Measurements from ENCODE around the gene LRRC74B. TPM values are rescaled to one million over a fixed set of nuclear protein-coding genes. Genes with fewer than 3 reads are reported as not detected.

LRRC74B gene
- polyA plus RNA-seq, 3 donors = not detected

DNA sequence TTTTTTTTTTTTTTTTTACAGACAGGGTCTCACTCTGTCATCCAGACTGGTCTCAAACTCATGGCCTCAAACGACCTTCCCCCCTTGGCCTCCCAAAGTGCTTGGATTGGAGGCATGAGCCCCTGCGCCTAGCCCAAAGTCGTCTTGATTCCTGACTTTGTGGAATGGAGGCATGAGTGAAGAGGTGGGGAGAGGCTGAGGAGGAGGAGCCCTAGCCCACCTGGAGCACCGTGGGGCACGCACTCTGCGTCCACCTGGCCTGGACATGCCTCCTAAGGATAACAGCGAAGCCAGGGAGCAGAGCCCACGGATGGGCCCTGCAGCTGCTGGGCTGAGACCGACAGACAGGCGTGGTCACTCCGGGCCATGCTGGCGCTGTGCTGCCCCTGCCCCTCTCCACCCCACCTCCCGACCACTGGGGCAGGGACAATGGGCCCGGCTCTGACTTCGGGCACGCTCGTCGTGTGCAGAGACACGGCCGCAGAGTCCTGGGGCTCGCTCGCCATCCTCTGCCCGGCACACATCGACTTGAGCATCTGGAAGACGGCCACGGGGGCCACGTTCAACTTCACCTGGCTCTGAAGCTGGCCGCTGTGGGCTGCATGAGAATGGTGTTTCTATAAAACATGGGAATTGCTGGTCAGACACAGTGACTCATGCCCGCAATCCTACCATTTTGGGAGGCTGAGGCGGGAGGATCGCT is 34.8 kb downstream of the LRRC74B start:
- H4K20me1 ChIP-seq (ENCODE audit: insufficient read depth, low read length) = no peaks in the 10 kb centered on the region

DNA sequence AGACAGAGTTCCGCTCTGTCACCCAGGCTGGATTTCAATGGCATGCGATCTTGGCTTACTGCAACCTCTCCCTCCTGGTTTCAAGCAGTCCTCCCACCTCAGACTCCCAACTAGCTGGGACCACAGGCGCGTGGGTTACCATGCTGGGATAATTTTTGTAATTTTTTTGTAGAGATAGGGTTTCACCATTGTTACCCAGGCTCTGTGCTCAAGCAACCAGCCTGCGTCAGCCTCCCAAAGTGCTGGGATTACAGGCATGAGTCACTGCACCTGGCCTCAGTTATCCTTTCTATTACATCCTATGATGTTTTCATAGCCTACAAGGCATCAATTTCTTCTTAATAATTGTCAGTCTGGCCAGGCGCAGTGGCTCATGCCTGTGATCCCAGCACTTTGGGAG is 36.5 kb downstream of the LRRC74B start:
- Histone ChIP-seq H3K27ac (ENCODE audit: low read depth in 1 of 2, low read length in 2 of 2) (no peak overlapping the region), H3K4me1 (ENCODE audit: control insufficient read depth in 1 of 2, insufficient read depth in 2 of 2, low read length in 2 of 2) (no peaks in the 10 kb centered on the region), H3K9me3 (replicated peaks in 1 of 2; ENCODE audit: control insufficient read depth in 1 of 2, insufficient read depth in 1 of 2, low read length in 2 of 2) (no peaks in the 10 kb centered on the region), H3K4me2 (replicated peaks; ENCODE audit: extremely low read depth, low read length, poor library complexity, severe bottlenecking) (no peak overlapping the region), H3K4me3 (replicated peaks in 1 of 3; ENCODE audit: low read depth in 2 of 3, low read length in 3 of 3) (no peak overlapping the region), H3K79me2 (ENCODE audit: insufficient read depth, low read length) (no peaks in the 10 kb centered on the region), H3K27me3 (ENCODE audit: control insufficient read depth in 2 of 2, insufficient read depth in 2 of 2, low read length in 2 of 2) (no peaks in the 10 kb centered on the region), H2AFZ (ENCODE audit: insufficient read depth, low read depth, low read length, poor library complexity, severe bottlenecking) (no peak overlapping the region), H3K36me3 (replicated peaks in 1 of 2; ENCODE audit: control insufficient read depth in 1 of 2, insufficient read depth in 2 of 2, low read length in 2 of 2) (no peaks in the 10 kb centered on the region), H3K9ac (ENCODE audit: insufficient read depth, low read length, poor library complexity, severe bottlenecking) (no peak overlapping the region), H4K20me1 (ENCODE audit: insufficient read depth, low read length) (no peaks in the 10 kb centered on the region)
- Mint-ChIP-seq H3K27me3 (ENCODE audit: low read depth in 3 of 3) (peaks cover 4 to 7% (median 7%) of the 10 kb centered on the region in 3 donors), H3K36me3 (no peaks in the 10 kb centered on the region), H3K4me3 (no peak overlapping the region), H3K4me1 (no peaks in the 10 kb centered on the region), H3K9me3 (no peaks in the 10 kb centered on the region), H3K27ac (no peak overlapping the region)
- TF ChIP-seq, protein P1, sequence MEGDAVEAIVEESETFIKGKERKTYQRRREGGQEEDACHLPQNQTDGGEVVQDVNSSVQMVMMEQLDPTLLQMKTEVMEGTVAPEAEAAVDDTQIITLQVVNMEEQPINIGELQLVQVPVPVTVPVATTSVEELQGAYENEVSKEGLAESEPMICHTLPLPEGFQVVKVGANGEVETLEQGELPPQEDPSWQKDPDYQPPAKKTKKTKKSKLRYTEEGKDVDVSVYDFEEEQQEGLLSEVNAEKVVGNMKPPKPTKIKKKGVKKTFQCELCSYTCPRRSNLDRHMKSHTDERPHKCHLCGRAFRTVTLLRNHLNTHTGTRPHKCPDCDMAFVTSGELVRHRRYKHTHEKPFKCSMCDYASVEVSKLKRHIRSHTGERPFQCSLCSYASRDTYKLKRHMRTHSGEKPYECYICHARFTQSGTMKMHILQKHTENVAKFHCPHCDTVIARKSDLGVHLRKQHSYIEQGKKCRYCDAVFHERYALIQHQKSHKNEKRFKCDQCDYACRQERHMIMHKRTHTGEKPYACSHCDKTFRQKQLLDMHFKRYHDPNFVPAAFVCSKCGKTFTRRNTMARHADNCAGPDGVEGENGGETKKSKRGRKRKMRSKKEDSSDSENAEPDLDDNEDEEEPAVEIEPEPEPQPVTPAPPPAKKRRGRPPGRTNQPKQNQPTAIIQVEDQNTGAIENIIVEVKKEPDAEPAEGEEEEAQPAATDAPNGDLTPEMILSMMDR (IDR thresholded peaks at IDR 0.05) = no peak
- DNase-seq = no peak
- whole genome bisulfite sequencing (ENCODE audit: insufficient coverage) = no CpG with 5 or more reads among the region's 6 CpGs
- intact Hi-C loops (cut with micrococcal nuclease) = no loop called here

More for the DNA sequence above, 34.8 kb downstream of the LRRC74B start:
- intact Hi-C loops (cut with micrococcal nuclease) = no loop called here
- Mint-ChIP-seq H3K9me3 (no peaks in the 10 kb centered on the region), H3K4me1 (no peaks in the 10 kb centered on the region), H3K36me3 (no peaks in the 10 kb centered on the region), H3K27me3 (ENCODE audit: low read depth in 3 of 3) (peaks cover 2 to 4% (median 4%) of the 10 kb centered on the region in 3 donors), H3K27ac (no peak overlapping the region), H3K4me3 (no peak overlapping the region)
- DNase-seq = no peak
- H3K4me2 ChIP-seq (replicated peaks; ENCODE audit: extremely low read depth, low read length, poor library complexity, severe bottlenecking) = no peak overlapping the region
- H3K79me2 ChIP-seq (ENCODE audit: insufficient read depth, low read length) = no peaks in the 10 kb centered on the region
- H3K9me3 ChIP-seq (replicated peaks in 1 of 2; ENCODE audit: control insufficient read depth in 1 of 2, insufficient read depth in 1 of 2, low read length in 2 of 2) = no peaks in the 10 kb centered on the region
- 97% methylated on average over 24 of the region's 31 CpGs for WGBS (ENCODE audit: insufficient coverage)
- H3K36me3 ChIP-seq (replicated peaks in 1 of 2; ENCODE audit: control insufficient read depth in 1 of 2, insufficient read depth in 2 of 2, low read length in 2 of 2) = no peaks in the 10 kb centered on the region
- H3K27me3 ChIP-seq (ENCODE audit: control insufficient read depth in 2 of 2, insufficient read depth in 2 of 2, low read length in 2 of 2) = no peaks in the 10 kb centered on the region
- TF ChIP-seq, protein P1 (IDR thresholded peaks at IDR 0.05) = no peak
- no peak overlapping the region for H2AFZ ChIP-seq (ENCODE audit: insufficient read depth, low read depth, low read length, poor library complexity, severe bottlenecking)
- no peak overlapping the region for H3K27ac ChIP-seq (ENCODE audit: low read depth in 1 of 2, low read length in 2 of 2)
- no peak overlapping the region for H3K9ac ChIP-seq (ENCODE audit: insufficient read depth, low read length, poor library complexity, severe bottlenecking)
- no peak overlapping the region for H3K4me3 ChIP-seq (replicated peaks in 1 of 3; ENCODE audit: low read depth in 2 of 3, low read length in 3 of 3)
- H3K4me1 ChIP-seq (ENCODE audit: control insufficient read depth in 1 of 2, insufficient read depth in 2 of 2, low read length in 2 of 2) = no peaks in the 10 kb centered on the region

All from CD14-positive monocyte (primary cell).